ENCODE measurements around the gene SLCO4A1.

The SLCO4A1 gene

GRCh38 chr20:62686869-62687830 lies 44.8 kb downstream of the SLCO4A1 start:
- no peak overlapping the region for H3K4me3 ChIP-seq (ENCODE audit: low read length)
- DNase-seq (ENCODE audit: low read depth) = no peak
- no peak for TF ChIP-seq CTCF (conservative IDR thresholded peaks at IDR 0.05; ENCODE audit: low read length)

GRCh38 chr20:62688083-62688482 lies 45.8 kb downstream of the SLCO4A1 start:
- no peak for TF ChIP-seq CTCF (conservative IDR thresholded peaks at IDR 0.05; ENCODE audit: low read length)
- H3K4me3 ChIP-seq (ENCODE audit: low read length) = no peak overlapping the region
- DNase-seq (ENCODE audit: low read depth) = no peak

GRCh38 chr20:62688855-62689460 lies 46.7 kb downstream of the SLCO4A1 start:
- no peak for DNase-seq (ENCODE audit: low read depth)
- TF ChIP-seq CTCF (conservative IDR thresholded peaks at IDR 0.05; ENCODE audit: low read length) = no peak
- no peak overlapping the region for H3K4me3 ChIP-seq (ENCODE audit: low read length)

GRCh38 chr20:62689861-62690260 lies 47.6 kb downstream of the SLCO4A1 start:
- DNase-seq (ENCODE audit: low read depth) = no peak
- TF ChIP-seq CTCF (conservative IDR thresholded peaks at IDR 0.05; ENCODE audit: low read length) = no peak
- no peak overlapping the region for H3K4me3 ChIP-seq (ENCODE audit: low read length)

- TF ChIP-seq CTCF (conservative IDR thresholded peaks at IDR 0.05; ENCODE audit: low read length) = no peak
- DNase-seq (ENCODE audit: low read depth) = no peak
- no peak overlapping the region for H3K4me3 ChIP-seq (ENCODE audit: low read length)
Measured at GRCh38 chr20:62690261-62690820, 48.0 kb downstream of the SLCO4A1 start.

GRCh38 chr20:62691487-62691886 lies 49.2 kb downstream of the SLCO4A1 start:
- H3K4me3 ChIP-seq (ENCODE audit: low read length) = no peak overlapping the region
- DNase-seq (ENCODE audit: low read depth) = no peak
- no peak for TF ChIP-seq CTCF (conservative IDR thresholded peaks at IDR 0.05; ENCODE audit: low read length)
